Stomach smooth muscle (tissue), 2 donors: ENCODE measurements around the gene INPP5B.
"Not testable (repeated sequence)": the region's sequence is repeated elsewhere in the genome, so short reads cannot be mapped to it uniquely, and the experiment has no call there.

Source experiments
- H3K27ac ChIP-seq: one replicate; pipeline ENCODE4 v1.7.0; 2013; ENCODE audit warnings: mild to moderate bottlenecking, low read length, inconsistent platforms
- H3K27me3 ChIP-seq, 2 donors: one replicate each; pipeline ENCODE4 v1.7.0; 2013; ENCODE audit warnings: low read length in 2 of 2; ENCODE audit not compliant: insufficient read depth in 2 of 2, control insufficient read depth in 1 of 2
- H3K36me3 ChIP-seq, 2 donors: one replicate each; pipeline ENCODE4 v1.7.0; 2013; ENCODE audit warnings: low read length in 2 of 2; ENCODE audit not compliant: control insufficient read depth in 2 of 2, insufficient read depth in 2 of 2
- H3K4me1 ChIP-seq: one replicate; pipeline ENCODE4 v1.7.0; 2013; ENCODE audit warnings: low read length; ENCODE audit not compliant: control insufficient read depth, insufficient read depth
- H3K4me3 ChIP-seq, 2 donors: one replicate each; pipeline ENCODE4 v1.7.0; 2013; ENCODE audit warnings: low read length in 2 of 2
- H3K9ac ChIP-seq, 2 donors: one replicate each; pipeline ENCODE4 v1.7.0; 2013; ENCODE audit warnings: low read length in 2 of 2, mild to moderate bottlenecking in 1 of 2
- H3K9me3 ChIP-seq, 2 donors: one replicate each; pipeline ENCODE4 v1.7.0; 2013; ENCODE audit warnings: low read length in 2 of 2; ENCODE audit not compliant: control insufficient read depth in 2 of 2
- donor health status: healthy.
- donor health status: Pancreatic carcinoma.

The INPP5B gene

GRCh38 chr1:37910886-37911285 lies 36.0 kb downstream of the INPP5B start:
- not testable (repeated sequence) for H3K27ac ChIP-seq, H3K9me3 ChIP-seq, H3K36me3 ChIP-seq, H3K27me3 ChIP-seq, H3K9ac ChIP-seq, H3K4me3 ChIP-seq, H3K4me1 ChIP-seq

GRCh38 chr1:37908531-37908930 lies 38.3 kb downstream of the INPP5B start:
- not testable (repeated sequence) for H3K36me3 ChIP-seq, H3K9ac ChIP-seq, H3K9me3 ChIP-seq, H3K4me1 ChIP-seq, H3K4me3 ChIP-seq, H3K27ac ChIP-seq, H3K27me3 ChIP-seq

DNA sequence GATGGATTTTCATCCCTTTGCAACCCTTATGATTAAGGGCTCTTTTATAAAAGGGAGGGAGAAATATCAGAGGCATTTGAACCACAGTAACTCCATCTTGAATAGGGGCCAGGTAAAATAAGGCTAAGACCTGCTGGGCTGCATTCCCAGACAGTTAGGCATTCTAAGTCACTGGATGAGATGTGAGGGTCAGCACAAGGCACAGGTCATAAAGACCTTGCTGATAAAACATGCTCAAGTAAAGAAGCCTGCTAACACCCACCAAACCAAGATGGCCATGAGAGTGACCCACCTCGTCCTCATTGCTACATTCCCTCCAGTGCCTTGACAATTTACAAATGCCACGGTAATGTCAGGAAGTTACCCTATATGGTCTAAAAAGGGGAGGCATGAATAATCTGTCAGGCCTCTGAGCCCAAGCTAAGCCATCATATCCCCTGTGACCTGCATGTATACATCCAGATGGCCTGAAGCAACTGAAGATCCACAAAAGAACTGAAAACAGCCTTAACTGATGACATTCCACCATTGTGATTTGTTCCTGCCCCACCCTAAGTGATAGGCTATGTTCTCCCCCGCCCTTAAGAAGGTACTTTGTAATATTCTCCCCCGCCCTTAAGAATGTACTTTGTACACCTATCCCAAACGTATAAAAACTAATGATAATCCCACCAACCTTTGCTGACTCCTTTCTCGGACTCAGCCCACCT lies 39.3 kb downstream of the INPP5B start:
- H3K36me3 ChIP-seq, H3K27me3 ChIP-seq, H3K4me1 ChIP-seq, H3K27ac ChIP-seq, H3K9me3 ChIP-seq, H3K9ac ChIP-seq, H3K4me3 ChIP-seq: not testable (repeated sequence)

- not testable (repeated sequence) for H3K36me3 ChIP-seq
These were observed 40.3 kb downstream of the INPP5B start for GRCh38 chr1:37906591-37906990.

GRCh38 chr1:37905727-37906126 lies 41.1 kb downstream of the INPP5B start:
- no peak overlapping the region for H3K9ac ChIP-seq
- H3K4me3 ChIP-seq: no peak overlapping the region
- no peaks in the 10 kb centered on the region for H3K27me3 ChIP-seq
- H3K4me1 ChIP-seq: no peaks in the 10 kb centered on the region
- no peak overlapping the region for H3K27ac ChIP-seq
- H3K36me3 ChIP-seq: peaks cover 0 to 3% of the 10 kb centered on the region in 2 donors
- H3K9me3 ChIP-seq: no peaks in the 10 kb centered on the region

More at GRCh38 chr1:37906591-37906990, 40.3 kb downstream of the INPP5B start:
- H3K27ac ChIP-seq, H3K9me3 ChIP-seq, H3K9ac ChIP-seq, H3K27me3 ChIP-seq, H3K4me1 ChIP-seq, H3K4me3 ChIP-seq: not testable (repeated sequence)

- not testable (repeated sequence) for H3K27ac ChIP-seq, H3K9me3 ChIP-seq, H3K4me1 ChIP-seq, H3K9ac ChIP-seq, H3K36me3 ChIP-seq, H3K27me3 ChIP-seq, H3K4me3 ChIP-seq
These were observed 42.9 kb downstream of the INPP5B start for GRCh38 chr1:37903921-37904320.

DNA sequence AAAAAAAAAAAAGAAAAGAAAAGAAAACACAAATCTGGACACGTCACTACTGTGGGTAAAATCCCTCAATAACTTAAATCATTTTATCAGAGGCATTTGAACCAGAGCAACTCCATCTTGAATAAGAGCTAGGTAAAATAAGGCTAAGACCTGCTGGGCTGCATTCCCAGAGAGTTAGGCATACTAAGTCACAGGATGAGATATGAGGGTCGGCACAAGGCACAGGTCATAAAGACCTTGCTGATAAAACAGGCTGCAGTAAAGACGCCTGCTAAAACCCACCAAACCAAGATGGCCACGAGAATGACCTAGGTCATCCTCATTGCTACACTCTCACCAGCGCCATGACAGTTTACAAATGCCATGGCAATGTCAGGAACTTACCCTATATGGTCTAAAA lies 43.9 kb downstream of the INPP5B start:
- no peak overlapping the region for H3K9ac ChIP-seq
- H3K27ac ChIP-seq: no peak overlapping the region
- H3K36me3 ChIP-seq: peaks cover 0 to 3% of the 10 kb centered on the region in 2 donors

DNA sequence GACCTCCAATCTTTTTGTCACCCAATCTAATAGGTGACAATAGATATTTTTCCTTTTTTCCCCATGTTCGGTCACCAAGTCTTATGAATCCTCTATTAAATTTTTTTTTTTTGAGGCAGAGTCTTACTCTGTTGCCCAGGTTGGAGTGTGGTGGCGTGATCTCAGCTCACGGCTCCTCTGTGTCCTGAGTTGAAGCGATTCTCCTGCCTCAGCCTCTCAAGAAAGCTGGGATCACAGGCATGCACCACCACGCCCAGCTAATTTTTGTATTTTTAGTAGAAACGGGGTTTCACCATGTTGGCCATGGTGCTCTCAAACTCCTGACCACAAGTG lies 45.0 kb downstream of the INPP5B start:
- H3K9me3 ChIP-seq: no peaks in the 10 kb centered on the region
- no peak overlapping the region for H3K9ac ChIP-seq
- no peak overlapping the region for H3K4me3 ChIP-seq
- no peak overlapping the region for H3K27ac ChIP-seq
- no peaks in the 10 kb centered on the region for H3K27me3 ChIP-seq
- H3K36me3 ChIP-seq: peaks cover 0 to 3% of the 10 kb centered on the region in 2 donors
- no peaks in the 10 kb centered on the region for H3K4me1 ChIP-seq

More for the DNA sequence above, 43.9 kb downstream of the INPP5B start:
- H3K4me1 ChIP-seq: no peaks in the 10 kb centered on the region
- H3K4me3 ChIP-seq: no peak overlapping the region
- no peaks in the 10 kb centered on the region for H3K27me3 ChIP-seq
- no peaks in the 10 kb centered on the region for H3K9me3 ChIP-seq

GRCh38 chr1:37901191-37901892 lies 45.5 kb downstream of the INPP5B start:
- no peaks in the 10 kb centered on the region for H3K4me1 ChIP-seq
- no peak overlapping the region for H3K4me3 ChIP-seq
- H3K27me3 ChIP-seq: no peaks in the 10 kb centered on the region
- H3K9ac ChIP-seq: no peak overlapping the region
- peaks cover 0 to 3% of the 10 kb centered on the region in 2 donors for H3K36me3 ChIP-seq
- no peak overlapping the region for H3K27ac ChIP-seq
- no peaks in the 10 kb centered on the region for H3K9me3 ChIP-seq

DNA sequence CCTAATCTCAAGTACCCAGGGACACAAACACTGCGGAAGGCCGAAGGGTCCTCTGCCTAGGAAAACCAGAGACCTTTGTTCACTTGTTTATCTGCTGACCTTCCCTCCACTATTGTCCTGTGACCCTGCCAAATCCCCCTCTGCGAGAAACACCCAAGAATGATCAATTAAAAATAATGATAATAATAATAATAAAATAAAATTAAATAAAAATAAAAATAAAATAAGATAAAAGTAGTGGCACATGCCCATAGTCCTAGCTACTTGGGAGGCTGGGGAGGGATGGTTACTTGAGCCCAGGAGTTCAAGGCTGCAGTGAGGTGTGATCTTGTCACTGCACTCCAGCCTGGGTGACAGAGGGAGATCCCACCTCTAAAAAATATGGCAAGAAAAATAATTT lies 49.3 kb downstream of the INPP5B start:
- not testable (repeated sequence) for H3K36me3 ChIP-seq, H3K9me3 ChIP-seq, H3K27ac ChIP-seq, H3K9ac ChIP-seq, H3K4me3 ChIP-seq, H3K4me1 ChIP-seq, H3K27me3 ChIP-seq

GRCh38 chr1:37893673-37894072 lies 53.2 kb downstream of the INPP5B start:
- H3K36me3 ChIP-seq: peaks cover 9 to 10% of the 10 kb centered on the region in 2 donors
- no peak overlapping the region for H3K27ac ChIP-seq
- H3K4me3 ChIP-seq: no peak overlapping the region
- H3K9ac ChIP-seq: no peak overlapping the region
- H3K27me3 ChIP-seq: no peaks in the 10 kb centered on the region
- no peaks in the 10 kb centered on the region for H3K9me3 ChIP-seq
- no peaks in the 10 kb centered on the region for H3K4me1 ChIP-seq
